ENCODE results near the gene STPG4. TPM values are rescaled to one million over a fixed set of nuclear protein-coding genes. Genes with fewer than 3 reads are reported as not detected.

STPG4 gene
- polyA plus RNA-seq, 3 donors: 0.20 to 0.24 TPM; not detected in 1

GRCh38 chr2:47194410-47194809, 39.3 kb upstream of the STPG4 start:
- H3K9me3 Mint-ChIP-seq: peaks cover 0 to 3% (median 0%) of the 10 kb centered on the region in 7 donors
- Histone ChIP-seq H3K79me2 (ENCODE audit: insufficient read depth, low read length) (no peaks in the 10 kb centered on the region), H3K4me3 (replicated peaks in 1 of 3; ENCODE audit: low read depth in 2 of 3, low read length in 3 of 3) (no peak overlapping the region), H3K27ac (ENCODE audit: low read depth in 1 of 2, low read length in 2 of 2) (no peak overlapping the region), H3K9me3 (replicated peaks in 1 of 2; ENCODE audit: control insufficient read depth in 1 of 2, insufficient read depth in 1 of 2, low read length in 2 of 2) (no peaks in the 10 kb centered on the region), H4K20me1 (ENCODE audit: insufficient read depth, low read length) (no peaks in the 10 kb centered on the region), H2AFZ (ENCODE audit: insufficient read depth, low read depth, low read length, poor library complexity, severe bottlenecking) (no peak overlapping the region), H3K9ac (ENCODE audit: insufficient read depth, low read length, poor library complexity, severe bottlenecking) (no peak overlapping the region), H3K36me3 (replicated peaks in 1 of 2; ENCODE audit: control insufficient read depth in 1 of 2, insufficient read depth in 2 of 2, low read length in 2 of 2) (no peaks in the 10 kb centered on the region), H3K4me1 (ENCODE audit: control insufficient read depth in 1 of 2, insufficient read depth in 2 of 2, low read length in 2 of 2) (peaks cover 17% of the 10 kb centered on the region in 2 donors), H3K27me3 (ENCODE audit: control insufficient read depth in 2 of 2, insufficient read depth in 2 of 2, low read length in 2 of 2) (no peaks in the 10 kb centered on the region), H3K4me2 (replicated peaks; ENCODE audit: extremely low read depth, low read length, poor library complexity, severe bottlenecking) (no peak overlapping the region)
- no peak overlapping the region for H3K27ac Mint-ChIP-seq
- peaks cover 0 to 2% (median 2%) of the 10 kb centered on the region in 3 donors for H3K27me3 Mint-ChIP-seq (ENCODE audit: low read depth in 3 of 3)
- no peak overlapping the region for H3K4me3 Mint-ChIP-seq
- no peaks in the 10 kb centered on the region for H3K36me3 Mint-ChIP-seq
- peaks cover 21% of the 10 kb centered on the region for H3K4me1 Mint-ChIP-seq
- TF ChIP-seq CTCF (IDR thresholded peaks at IDR 0.05): no peak
- intact Hi-C loops (cut with micrococcal nuclease): no loop called here
- no peak for DNase-seq

- Histone ChIP-seq H3K9me3 (replicated peaks in 1 of 2; ENCODE audit: control insufficient read depth in 1 of 2, insufficient read depth in 1 of 2, low read length in 2 of 2) (no peaks in the 10 kb centered on the region), H4K20me1 (ENCODE audit: insufficient read depth, low read length) (no peaks in the 10 kb centered on the region), H3K27ac (ENCODE audit: low read depth in 1 of 2, low read length in 2 of 2) (no peak overlapping the region), H3K27me3 (ENCODE audit: control insufficient read depth in 2 of 2, insufficient read depth in 2 of 2, low read length in 2 of 2) (no peaks in the 10 kb centered on the region), H3K4me2 (replicated peaks; ENCODE audit: extremely low read depth, low read length, poor library complexity, severe bottlenecking) (no peak overlapping the region), H3K9ac (ENCODE audit: insufficient read depth, low read length, poor library complexity, severe bottlenecking) (no peak overlapping the region), H2AFZ (ENCODE audit: insufficient read depth, low read depth, low read length, poor library complexity, severe bottlenecking) (no peak overlapping the region), H3K36me3 (replicated peaks in 1 of 2; ENCODE audit: control insufficient read depth in 1 of 2, insufficient read depth in 2 of 2, low read length in 2 of 2) (no peaks in the 10 kb centered on the region), H3K4me1 (ENCODE audit: control insufficient read depth in 1 of 2, insufficient read depth in 2 of 2, low read length in 2 of 2) (peaks cover 17% of the 10 kb centered on the region in 2 donors), H3K79me2 (ENCODE audit: insufficient read depth, low read length) (no peaks in the 10 kb centered on the region), H3K4me3 (replicated peaks in 1 of 3; ENCODE audit: low read depth in 2 of 3, low read length in 3 of 3) (no peak overlapping the region)
- intact Hi-C loops (cut with micrococcal nuclease): no loop called here
- no peak overlapping the region for H3K4me3 Mint-ChIP-seq
- no peaks in the 10 kb centered on the region for H3K36me3 Mint-ChIP-seq
- peaks cover 0 to 2% (median 0%) of the 10 kb centered on the region in 7 donors for H3K9me3 Mint-ChIP-seq
- TF ChIP-seq CTCF (IDR thresholded peaks at IDR 0.05): no peak
- no peak for DNase-seq
- no peak overlapping the region for H3K27ac Mint-ChIP-seq
- peaks cover 0 to 2% (median 0%) of the 10 kb centered on the region in 3 donors for H3K27me3 Mint-ChIP-seq (ENCODE audit: low read depth in 3 of 3)
- 94% methylated on average over 6 of the region's 6 CpGs for WGBS (ENCODE audit: insufficient coverage)
- peaks cover 21% of the 10 kb centered on the region for H3K4me1 Mint-ChIP-seq
These were observed 38.5 kb upstream of the STPG4 start for GRCh38 chr2:47193607-47194006.

Measured in CD14-positive monocyte (primary cell).